Karpas-422 (cell line): ENCODE results near the gene VEGFC. TPM values are rescaled to one million over a fixed set of nuclear protein-coding genes. Genes with fewer than 3 reads are reported as not detected.

ENCODE experiments used
- DNase-seq: peaks from one replicate; pipeline ENCODE4 v3.0.0-alpha.2; 2015
- H2AFZ ChIP-seq: fragments of 200-600 bp; sonication (generic); 2 replicates; pipeline ENCODE4 v1.6.1; 2014; ENCODE audit warnings: antibody characterized with exemption, low read length, mixed read lengths
- H3K27ac ChIP-seq: fragments of 200-600 bp; sonication (generic); 2 replicates; pipeline ENCODE4 v1.5.1; 2014; ENCODE audit warnings: mild to moderate bottlenecking, low read length, moderate library complexity
- H3K27me3 ChIP-seq: fragments of 200-600 bp; sonication (generic); 2 replicates; pipeline ENCODE4 v1.6.1; 2014; ENCODE audit warnings: low read length, mixed read lengths
- H3K36me3 ChIP-seq: fragments of 200-600 bp; sonication (generic); 2 replicates; pipeline ENCODE4 v1.6.1; 2014; ENCODE audit warnings: low read length, mixed read lengths; ENCODE audit not compliant: insufficient read depth
- H3K4me1 ChIP-seq: fragments of 200-600 bp; sonication (generic); 2 replicates; pipeline ENCODE4 v1.6.1; 2014; ENCODE audit warnings: mild to moderate bottlenecking, low read length, mixed read lengths
- H3K4me2 ChIP-seq: fragments of 200-600 bp; sonication (generic); 2 replicates; pipeline ENCODE4 v1.6.1; 2014; ENCODE audit warnings: low read length, low read depth, mild to moderate bottlenecking; ENCODE audit not compliant: poor library complexity, severe bottlenecking
- H3K4me3 ChIP-seq: fragments of 200-600 bp; sonication (generic); 2 replicates; pipeline ENCODE4 v1.5.1; 2014; ENCODE audit warnings: mild to moderate bottlenecking, antibody characterized with exemption, low read length, mixed read lengths
- H3K79me2 ChIP-seq: fragments of 200-600 bp; sonication (generic); 2 replicates; pipeline ENCODE4 v1.6.1; 2014; ENCODE audit warnings: mild to moderate bottlenecking, low read length, mixed read lengths
- H3K9ac ChIP-seq: fragments of 200-600 bp; sonication (generic); 2 replicates; pipeline ENCODE4 v1.6.0; 2014; ENCODE audit warnings: low read length
- H3K9me2 ChIP-seq: fragments of 200-600 bp; sonication (generic), shearing (Covaris generic); replicated peaks from 2 replicates; pipeline ENCODE4 v1.6.0; 2014; ENCODE audit warnings: mild to moderate bottlenecking, low read length, moderate library complexity; ENCODE audit not compliant: insufficient read depth
- H3K9me3 ChIP-seq: fragments of 300-700, 200-600 bp; sonication (generic); 2 replicates; pipeline ENCODE4 v1.6.1; 2014; ENCODE audit warnings: low read length, mixed read lengths
- H4K20me1 ChIP-seq: fragments of 200-600 bp; sonication (generic); 2 replicates; pipeline ENCODE4 v1.6.1; 2014; ENCODE audit warnings: mild to moderate bottlenecking, antibody characterized with exemption, low read length, low read depth; ENCODE audit not compliant: insufficient read depth
- total RNA-seq: library from RNA; depleted of rRNA; stranded (reverse); fragments of >200 nt; shearing (Covaris generic); gene quantifications from 2 replicates; pipeline ENCODE4 v1.2.3, GENCODE V29; 2014; ENCODE audit warnings: low replicate concordance

Gene VEGFC
- total RNA-seq, 1 experiment from 2014 or later = not detected

- H3K36me3 ChIP-seq = no peaks in the 10 kb centered on the region
- H3K9me3 ChIP-seq = no peaks in the 10 kb centered on the region
- no peak overlapping the region for H2AFZ ChIP-seq
- no peaks in the 10 kb centered on the region for H3K9me2 ChIP-seq
- no peaks in the 10 kb centered on the region for H3K27me3 ChIP-seq
- H3K4me1 ChIP-seq = no peaks in the 10 kb centered on the region
- no peaks in the 10 kb centered on the region for H3K79me2 ChIP-seq
- no peak for DNase-seq
- H3K9ac ChIP-seq = no peak overlapping the region
- H4K20me1 ChIP-seq = no peaks in the 10 kb centered on the region
- no peak overlapping the region for H3K4me2 ChIP-seq
- H3K4me3 ChIP-seq = no peak overlapping the region
- H3K27ac ChIP-seq = no peak overlapping the region
These were observed 39.7 kb downstream of the VEGFC start for GRCh38 chr4:176753049-176753448.

GRCh38 chr4:176752191-176752749 lies 40.5 kb downstream of the VEGFC start:
- H3K9me3 ChIP-seq = no peaks in the 10 kb centered on the region
- H3K36me3 ChIP-seq = no peaks in the 10 kb centered on the region
- no peaks in the 10 kb centered on the region for H3K27me3 ChIP-seq
- no peak overlapping the region for H3K4me2 ChIP-seq
- no peak overlapping the region for H3K4me3 ChIP-seq
- no peak overlapping the region for H3K9ac ChIP-seq
- H3K27ac ChIP-seq = no peak overlapping the region
- no peak overlapping the region for H2AFZ ChIP-seq
- H3K79me2 ChIP-seq = no peaks in the 10 kb centered on the region
- no peaks in the 10 kb centered on the region for H3K9me2 ChIP-seq
- no peaks in the 10 kb centered on the region for H4K20me1 ChIP-seq
- DNase-seq = no peak
- no peaks in the 10 kb centered on the region for H3K4me1 ChIP-seq

GRCh38 chr4:176751061-176751460 lies 41.7 kb downstream of the VEGFC start:
- Histone ChIP-seq H3K79me2 (no peaks in the 10 kb centered on the region), H3K27me3 (no peaks in the 10 kb centered on the region), H3K36me3 (no peaks in the 10 kb centered on the region), H3K27ac (no peak overlapping the region), H3K9ac (no peak overlapping the region), H3K9me2 (no peaks in the 10 kb centered on the region), H3K4me1 (no peaks in the 10 kb centered on the region), H3K9me3 (no peaks in the 10 kb centered on the region), H3K4me2 (no peak overlapping the region), H2AFZ (no peak overlapping the region), H4K20me1 (no peaks in the 10 kb centered on the region), H3K4me3 (no peak overlapping the region)
- no peak for DNase-seq

- Histone ChIP-seq H4K20me1 (no peaks in the 10 kb centered on the region), H3K27me3 (no peaks in the 10 kb centered on the region), H3K36me3 (no peaks in the 10 kb centered on the region), H3K4me1 (no peaks in the 10 kb centered on the region), H3K9ac (no peak overlapping the region), H3K4me3 (no peak overlapping the region), H3K9me3 (no peaks in the 10 kb centered on the region), H3K4me2 (no peak overlapping the region), H3K9me2 (no peaks in the 10 kb centered on the region), H3K27ac (no peak overlapping the region), H2AFZ (no peak overlapping the region), H3K79me2 (no peaks in the 10 kb centered on the region)
- DNase-seq = no peak
These were observed 45.9 kb downstream of the VEGFC start for GRCh38 chr4:176746846-176747245.

- Histone ChIP-seq H3K9ac (no peak overlapping the region), H3K79me2 (no peaks in the 10 kb centered on the region), H3K4me2 (no peak overlapping the region), H4K20me1 (no peaks in the 10 kb centered on the region), H2AFZ (no peak overlapping the region), H3K9me3 (no peaks in the 10 kb centered on the region), H3K4me3 (no peak overlapping the region), H3K27ac (no peak overlapping the region), H3K27me3 (no peaks in the 10 kb centered on the region), H3K36me3 (no peaks in the 10 kb centered on the region), H3K4me1 (no peaks in the 10 kb centered on the region), H3K9me2 (no peaks in the 10 kb centered on the region)
- DNase-seq = no peak
These were observed 46.8 kb downstream of the VEGFC start for GRCh38 chr4:176745902-176746301.

- no peaks in the 10 kb centered on the region for H3K4me1 ChIP-seq
- no peaks in the 10 kb centered on the region for H4K20me1 ChIP-seq
- H3K4me3 ChIP-seq = no peak overlapping the region
- H3K4me2 ChIP-seq = no peak overlapping the region
- no peaks in the 10 kb centered on the region for H3K79me2 ChIP-seq
- H3K9me3 ChIP-seq = no peaks in the 10 kb centered on the region
- H3K27ac ChIP-seq = no peak overlapping the region
- H3K27me3 ChIP-seq = no peaks in the 10 kb centered on the region
- H3K9ac ChIP-seq = no peak overlapping the region
- DNase-seq = no peak
- H3K9me2 ChIP-seq = no peaks in the 10 kb centered on the region
- no peak overlapping the region for H2AFZ ChIP-seq
- no peaks in the 10 kb centered on the region for H3K36me3 ChIP-seq
These were observed 48.6 kb downstream of the VEGFC start for GRCh38 chr4:176744091-176744490.

- no peak for DNase-seq
These were observed 50.5 kb downstream of the VEGFC start for GRCh38 chr4:176742211-176742610.

GRCh38 chr4:176741253-176741652 lies 51.5 kb downstream of the VEGFC start:
- no peaks in the 10 kb centered on the region for H3K9me3 ChIP-seq
- H3K27me3 ChIP-seq = no peaks in the 10 kb centered on the region
- no peaks in the 10 kb centered on the region for H3K9me2 ChIP-seq
- no peak overlapping the region for H2AFZ ChIP-seq
- no peaks in the 10 kb centered on the region for H3K4me1 ChIP-seq
- no peak overlapping the region for H3K4me2 ChIP-seq
- H3K4me3 ChIP-seq = no peak overlapping the region
- no peaks in the 10 kb centered on the region for H3K79me2 ChIP-seq
- no peak overlapping the region for H3K27ac ChIP-seq
- H4K20me1 ChIP-seq = no peaks in the 10 kb centered on the region
- no peak for DNase-seq
- H3K9ac ChIP-seq = no peak overlapping the region
- H3K36me3 ChIP-seq = no peaks in the 10 kb centered on the region

More at GRCh38 chr4:176742211-176742610, 50.5 kb downstream of the VEGFC start:
- H3K79me2 ChIP-seq = no peaks in the 10 kb centered on the region
- no peak overlapping the region for H3K9ac ChIP-seq
- H3K4me3 ChIP-seq = no peak overlapping the region
- no peaks in the 10 kb centered on the region for H3K9me2 ChIP-seq
- no peaks in the 10 kb centered on the region for H3K9me3 ChIP-seq
- no peaks in the 10 kb centered on the region for H3K36me3 ChIP-seq
- H3K4me2 ChIP-seq = no peak overlapping the region
- H3K27ac ChIP-seq = no peak overlapping the region
- no peaks in the 10 kb centered on the region for H3K4me1 ChIP-seq
- H2AFZ ChIP-seq = no peak overlapping the region
- no peaks in the 10 kb centered on the region for H3K27me3 ChIP-seq
- no peaks in the 10 kb centered on the region for H4K20me1 ChIP-seq

GRCh38 chr4:176735300-176735699 lies 57.4 kb downstream of the VEGFC start:
- no peak overlapping the region for H3K9ac ChIP-seq
- DNase-seq = no peak
- no peak overlapping the region for H3K4me2 ChIP-seq
- H4K20me1 ChIP-seq = no peaks in the 10 kb centered on the region
- H3K27me3 ChIP-seq = no peaks in the 10 kb centered on the region
- no peaks in the 10 kb centered on the region for H3K36me3 ChIP-seq
- no peak overlapping the region for H3K27ac ChIP-seq
- H3K9me3 ChIP-seq = no peaks in the 10 kb centered on the region
- no peaks in the 10 kb centered on the region for H3K9me2 ChIP-seq
- no peak overlapping the region for H3K4me3 ChIP-seq
- no peaks in the 10 kb centered on the region for H3K79me2 ChIP-seq
- H3K4me1 ChIP-seq = no peaks in the 10 kb centered on the region
- H2AFZ ChIP-seq = no peak overlapping the region
